ENCODE data around the gene TMEM175.

DNA sequence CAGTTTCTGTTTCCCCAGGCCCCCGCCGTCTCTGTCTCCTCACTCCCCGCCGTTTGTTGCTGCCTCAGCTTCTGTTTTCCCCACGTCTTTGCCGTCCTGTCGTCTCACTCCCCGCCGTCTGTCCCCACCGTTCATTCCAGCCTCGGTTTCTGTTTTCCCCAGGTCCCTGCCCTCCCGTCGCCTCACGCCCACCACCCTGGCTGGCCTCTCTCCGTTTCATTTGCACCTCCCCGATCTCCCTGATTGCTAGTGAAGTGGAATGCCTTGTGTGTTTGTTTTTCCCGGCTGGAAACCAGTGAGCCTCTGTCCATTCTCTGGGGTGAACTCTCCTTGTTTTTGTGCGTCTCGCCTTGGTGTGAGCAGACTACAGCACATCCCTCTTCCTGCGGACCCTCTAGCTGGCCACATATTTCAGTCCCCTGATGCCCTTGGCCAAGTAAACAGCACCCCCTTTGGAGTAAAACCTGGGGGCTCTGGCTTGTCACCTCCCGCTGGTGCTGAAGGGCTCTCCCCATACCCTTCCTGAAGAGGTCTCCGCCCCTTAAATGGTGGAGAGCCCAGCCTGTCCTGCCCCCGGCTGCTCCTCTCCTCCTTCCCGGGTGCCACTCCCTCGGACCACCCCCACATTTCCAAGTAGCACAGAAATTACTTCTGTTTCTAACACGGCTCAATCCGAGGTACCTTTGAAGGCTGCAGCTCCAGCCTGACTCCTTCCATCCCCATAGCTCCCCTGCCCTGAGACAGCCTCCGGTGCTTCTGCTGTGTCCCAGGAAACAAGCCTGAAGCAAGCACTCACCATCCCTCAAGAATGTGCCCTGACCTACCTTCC is 13.2 kb downstream of the TMEM175 start:
- TF ChIP-seq CTCF (optimal IDR thresholded peaks at IDR 0.05 in 1 of 3, IDR thresholded peaks at IDR 0.05 in 1 of 3, conservative IDR thresholded peaks at IDR 0.05 in 1 of 3; ENCODE audit: extremely low read depth in 1 of 3, insufficient read depth in 2 of 3, low read length in 3 of 3) (no peak), EZH2 (IDR thresholded peaks at IDR 0.05; ENCODE audit: low read length) (no peak)
